HG02623 (cell line): ENCODE results near the gene OR5M10.
"Not testable (repeated sequence)": the region's sequence is repeated elsewhere in the genome, so short reads cannot be mapped to it uniquely, and the experiment has no call there.

Experiments
- ATAC-seq: cut with Tn5 transposase; IDR thresholded peaks from one replicate; pipeline ENCODE4 v1.9.1; 2021; ENCODE audit warnings: moderate library complexity; ENCODE audit not compliant: unreplicated experiment

Gene OR5M10

DNA sequence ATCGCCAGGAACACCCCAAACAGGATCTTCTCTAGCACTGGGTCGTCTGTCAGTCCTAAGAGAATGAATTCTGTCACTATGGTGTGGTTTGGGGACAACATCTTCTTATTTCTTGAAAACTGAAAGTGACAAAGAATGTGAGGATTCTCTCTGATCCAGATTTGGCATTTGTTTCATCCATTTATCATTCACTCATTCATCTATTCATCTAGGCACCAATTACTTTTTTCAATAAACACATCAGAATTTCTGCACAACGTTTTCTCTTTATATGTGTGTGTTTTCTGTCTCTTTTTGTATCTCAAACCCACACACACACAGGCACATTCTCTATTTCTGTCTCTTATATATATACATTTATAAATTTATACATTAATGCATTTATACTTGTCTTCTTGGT is at the start of gene OR5M10:
TSS of gene OR5M10 (minus strand) at position 101 of the 400 bp plus-strand sequence. CDS start at position 101, 0 bp downstream.
- no peak for ATAC-seq

DNA sequence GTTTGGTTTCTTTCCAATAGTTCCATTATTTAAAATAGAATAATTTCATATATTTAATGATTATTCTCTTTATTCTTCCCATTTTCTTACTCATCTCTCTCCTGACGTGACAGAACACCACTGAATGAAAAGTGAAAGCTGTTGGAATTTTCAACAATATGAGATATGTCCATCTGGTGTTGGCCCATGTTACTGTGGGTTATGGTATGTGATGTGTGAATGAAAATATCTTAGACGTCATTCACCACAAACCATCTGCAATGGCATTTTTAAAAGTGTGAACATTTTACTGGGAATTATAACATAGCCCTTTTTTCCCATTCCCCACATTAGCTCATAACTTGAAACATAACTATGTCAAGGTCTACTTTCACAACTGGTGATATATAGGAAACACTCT is 48.4 kb upstream of the OR5M10 start:
- ATAC-seq, result no peak

DNA sequence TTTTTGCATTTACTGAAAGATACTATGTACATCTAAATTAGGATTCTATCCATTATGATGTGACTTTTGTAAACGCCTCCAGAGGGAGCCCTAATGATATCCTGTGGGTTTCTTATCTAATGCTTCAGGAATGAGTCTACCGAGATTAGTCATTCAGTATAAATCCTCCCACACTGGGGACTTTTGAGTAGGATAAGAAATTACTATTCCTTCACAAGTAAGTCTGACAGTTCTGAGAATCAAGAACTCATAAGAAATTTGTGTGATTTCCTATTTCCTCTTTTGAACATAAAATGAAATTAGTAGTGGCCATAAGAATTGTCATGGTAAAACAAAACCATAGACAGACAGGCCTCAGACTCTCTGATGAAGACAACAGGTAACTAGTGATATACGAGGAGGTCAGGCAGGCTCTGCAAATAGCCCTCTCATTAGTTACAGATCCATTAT is 47.2 kb upstream of the OR5M10 start:
- peak; percentile 83 for ATAC-seq

DNA sequence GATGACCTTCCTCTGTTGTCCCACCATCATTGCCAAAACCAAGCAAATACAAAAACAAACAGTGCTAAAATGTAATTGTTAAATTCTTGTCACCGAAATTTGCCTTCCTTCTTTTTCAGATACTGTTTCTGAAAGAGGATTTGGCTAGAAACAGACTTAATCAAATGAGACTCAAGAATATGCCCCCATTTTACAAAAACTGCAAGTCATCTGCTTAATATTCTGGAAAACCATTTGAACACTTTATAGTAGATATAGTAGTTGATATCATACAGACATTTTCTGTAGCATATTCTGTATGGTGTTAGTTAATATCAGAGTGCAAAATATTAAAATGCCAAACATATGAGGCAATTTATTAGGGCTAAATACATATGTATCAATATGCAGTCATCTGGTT is 33.7 kb upstream of the OR5M10 start:
- ATAC-seq, result no peak

DNA sequence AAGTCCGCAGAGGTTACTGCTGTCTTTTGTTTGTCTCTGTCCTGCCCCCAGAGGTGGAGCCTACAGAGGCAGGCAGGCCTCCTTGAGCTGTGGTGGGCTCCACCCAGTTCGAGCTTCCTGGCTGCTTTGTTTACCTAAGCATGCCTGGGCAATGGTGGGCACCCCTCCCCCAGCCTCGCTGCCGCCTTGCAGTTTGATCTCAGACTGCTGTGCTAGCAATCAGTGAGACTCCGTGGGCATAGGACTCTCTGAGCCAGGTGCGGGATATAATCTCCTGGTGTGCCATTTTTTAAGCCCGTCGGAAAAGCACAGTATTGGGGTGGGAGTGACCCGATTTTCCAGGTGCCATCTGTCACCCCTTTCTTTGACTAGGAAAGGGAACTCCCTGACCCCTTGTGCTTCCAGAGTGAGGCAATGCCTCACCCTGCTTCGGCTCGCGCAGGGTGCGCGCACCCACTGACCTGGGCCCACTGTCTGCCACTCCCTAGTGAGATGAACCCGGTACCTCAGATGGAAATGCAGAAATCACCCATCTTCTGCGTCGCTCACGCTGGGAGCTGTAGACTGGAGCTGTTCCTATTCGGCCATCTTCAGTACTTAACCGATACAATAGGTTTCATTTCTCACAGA is 14.7 kb upstream of the OR5M10 start:
- ATAC-seq, result not testable (repeated sequence)

DNA sequence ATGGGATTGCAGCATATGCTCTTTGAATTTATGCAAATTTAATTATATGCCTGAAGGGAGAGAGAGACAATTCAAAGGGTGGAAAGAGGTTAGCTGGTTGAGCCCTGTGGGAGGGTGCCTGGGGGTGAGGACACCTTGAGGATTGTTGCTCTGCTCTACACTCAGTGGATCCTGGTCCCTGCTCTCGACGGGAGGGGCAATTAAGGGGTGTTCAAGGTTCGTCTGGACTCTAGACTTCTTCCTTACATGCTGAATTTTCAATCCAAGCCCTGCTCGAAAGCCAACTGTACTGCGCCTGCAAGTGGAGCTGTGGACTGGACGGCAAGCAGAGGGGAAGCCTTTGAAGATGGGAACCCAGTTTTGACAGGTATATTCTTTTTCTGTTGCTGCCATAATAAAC is 18.9 kb downstream of the OR5M10 start:
- no peak for ATAC-seq

DNA sequence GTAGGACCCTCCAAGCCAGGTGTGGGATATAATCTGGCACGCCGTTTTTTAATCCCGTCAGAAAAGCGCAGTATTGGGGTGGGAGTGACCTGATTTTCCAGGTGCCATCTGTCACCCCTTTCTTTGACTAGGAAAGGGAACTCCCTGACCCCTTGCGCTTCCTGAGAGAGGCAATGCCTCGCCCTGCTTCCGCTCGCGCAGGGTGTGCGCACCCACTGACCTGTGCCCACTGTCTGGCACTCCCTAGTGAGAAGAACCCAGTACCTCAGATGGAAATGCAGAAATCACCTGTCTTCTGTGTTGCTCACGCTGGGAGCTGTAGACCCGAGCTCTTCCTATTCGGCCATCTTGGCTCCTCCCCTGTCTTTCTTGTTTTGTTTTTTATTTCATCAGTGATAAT is 22.8 kb downstream of the OR5M10 start:
- not testable (repeated sequence) for ATAC-seq

DNA sequence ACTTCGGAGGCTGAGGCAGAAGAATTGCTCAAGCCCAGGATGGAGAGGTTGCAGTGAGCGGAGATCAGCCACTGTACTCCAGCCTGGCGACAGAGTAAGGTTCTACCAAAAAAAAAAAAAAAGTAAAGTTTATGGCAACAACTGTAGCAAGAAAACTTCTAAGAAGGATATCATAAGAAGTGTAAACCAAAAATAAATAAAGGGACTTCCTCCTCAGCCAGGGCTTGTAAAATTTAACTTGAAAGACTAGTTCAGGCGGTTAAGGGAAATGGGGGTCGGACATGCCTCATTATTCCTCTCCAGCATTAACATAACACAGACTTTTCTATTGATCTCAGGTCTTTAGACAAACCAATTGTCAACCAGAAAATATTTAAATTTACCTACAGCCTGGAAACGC is 32.0 kb downstream of the OR5M10 start:
- ATAC-seq, result no peak

DNA sequence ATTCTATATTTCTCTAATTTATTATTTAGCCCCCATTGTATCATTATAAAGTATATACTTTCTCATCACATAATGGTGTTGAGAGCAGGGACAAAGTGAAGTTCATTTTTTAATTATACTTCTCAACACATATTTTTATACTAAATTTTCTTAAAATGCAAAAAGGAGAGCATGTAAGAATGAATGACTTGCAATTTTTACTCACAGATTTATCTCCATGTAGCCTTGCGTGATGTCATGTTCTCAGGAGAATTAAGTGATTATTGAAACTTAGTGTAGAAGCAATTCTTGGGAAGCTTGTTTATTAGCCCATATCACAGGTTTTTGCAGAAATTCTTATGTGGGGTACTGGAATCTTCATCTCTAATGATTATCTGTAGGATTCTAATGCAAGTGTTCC is 33.8 kb downstream of the OR5M10 start:
- no peak for ATAC-seq

DNA sequence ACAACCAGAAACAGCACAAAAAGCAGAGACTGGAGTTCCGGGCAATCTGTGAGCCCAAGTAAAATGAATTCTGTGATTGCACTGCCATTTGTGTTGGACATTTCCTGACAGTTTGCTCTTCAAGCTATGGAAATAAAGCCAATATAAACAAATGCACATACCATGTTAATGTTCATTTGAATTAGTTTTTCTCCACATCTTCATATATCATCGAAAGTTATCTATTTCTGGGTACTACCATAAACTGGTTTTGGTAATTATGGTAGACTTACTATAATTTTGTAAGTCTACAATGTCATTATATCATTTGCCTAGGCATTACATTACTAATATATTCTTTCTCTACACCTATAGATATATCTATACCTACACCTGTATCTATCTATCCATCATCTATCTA is 34.4 kb downstream of the OR5M10 start, which contains the start of gene OR5M11:
TSS of gene OR5M11 (minus strand) at position 101 of the 400 bp plus-strand sequence. CDS start at position 101, 0 bp downstream.
- no peak for ATAC-seq

DNA sequence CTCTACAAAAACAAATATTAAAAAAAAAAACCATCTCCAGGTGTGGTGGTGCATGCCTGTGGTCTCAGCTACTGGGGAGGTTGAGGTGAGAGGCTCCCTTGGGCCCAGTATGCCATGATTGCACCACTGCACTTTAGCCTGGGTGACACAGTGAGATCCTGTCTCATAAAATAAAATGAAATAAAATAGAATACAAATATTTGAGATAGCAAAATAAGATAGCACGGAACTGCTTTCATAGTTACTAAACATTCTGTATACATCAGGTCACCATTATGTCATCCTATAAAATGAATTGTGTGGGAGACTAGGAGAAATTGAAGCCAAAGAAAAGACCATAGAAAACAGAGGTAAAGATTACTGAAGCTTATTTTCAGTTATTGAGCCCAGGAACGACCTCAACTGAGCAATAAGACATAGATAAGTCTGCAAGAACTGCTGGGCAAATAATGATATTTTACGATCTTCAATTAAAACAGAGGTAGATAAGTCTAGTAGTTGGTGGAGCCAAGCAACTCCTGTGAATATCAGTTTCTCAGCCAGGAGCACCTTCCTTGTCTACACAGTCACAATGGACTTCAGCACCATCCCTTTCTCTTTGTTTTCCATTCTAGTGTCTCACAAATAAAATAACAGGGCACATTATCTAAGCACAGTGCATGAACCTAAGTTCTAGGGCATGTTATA is 44.3 kb downstream of the OR5M10 start:
- no peak for ATAC-seq

DNA sequence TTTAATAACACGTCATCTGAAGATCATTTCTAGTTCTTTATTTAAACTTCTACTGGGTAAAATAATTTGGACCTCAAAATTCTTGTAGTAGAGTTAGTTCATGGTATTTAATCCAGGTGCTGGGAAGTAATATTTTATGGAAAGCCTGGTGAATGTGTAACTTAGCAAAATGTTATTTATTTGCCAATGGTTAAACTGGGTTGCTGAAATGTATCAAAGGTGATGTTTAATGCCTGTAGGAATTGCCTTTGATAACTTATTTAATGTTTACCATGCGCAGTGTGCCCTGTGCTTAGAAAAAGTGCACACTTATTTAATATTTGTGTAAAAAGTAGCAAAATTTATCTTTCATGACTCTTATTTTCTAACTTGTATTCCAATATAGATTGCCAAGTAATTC is 45.7 kb downstream of the OR5M10 start:
- ATAC-seq, result no peak
